ENCODE measurements around the gene MAD1L1.

MAD1L1 gene

DNA sequence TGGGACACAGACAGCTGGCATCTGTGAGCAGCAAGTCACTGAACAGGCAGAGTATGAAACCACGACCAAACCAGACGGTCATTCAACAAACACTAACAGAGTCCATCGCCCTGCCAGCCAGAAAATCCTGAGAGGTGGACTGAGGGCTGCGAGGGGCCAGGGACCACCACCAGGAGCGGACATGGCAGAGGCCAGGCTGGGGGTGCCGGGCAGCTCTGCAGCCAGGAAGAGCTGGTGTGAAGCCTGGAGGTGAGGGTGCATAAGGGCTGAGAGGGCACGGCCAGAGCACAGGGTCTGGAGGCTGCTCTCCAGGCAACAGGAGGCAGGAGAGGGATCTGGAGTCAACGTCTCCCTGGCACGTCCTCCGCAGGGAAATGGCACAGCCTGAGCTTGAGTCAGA, 15.5 kb downstream of the MAD1L1 start:
- FAIRE-seq: no peak

DNA sequence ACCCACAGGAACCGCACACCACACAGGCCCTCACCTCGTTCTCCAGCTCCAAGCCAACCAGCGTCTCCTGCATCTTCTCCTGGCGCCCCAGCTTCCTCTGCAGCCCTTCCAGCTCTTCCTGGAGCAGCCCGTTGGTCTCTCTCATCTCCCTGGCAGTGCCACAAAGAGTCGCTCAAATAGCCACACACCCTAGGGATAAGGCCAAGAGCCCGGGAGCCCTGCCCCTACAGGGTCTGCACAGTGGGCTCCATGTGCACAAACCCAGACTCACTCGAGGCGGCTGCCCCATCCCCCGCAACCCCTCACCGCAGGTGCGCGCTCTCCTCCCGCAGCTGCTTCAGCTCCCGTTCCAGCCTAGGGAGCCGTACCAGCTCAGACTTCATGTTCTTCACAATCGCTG, 16.9 kb downstream of the MAD1L1 start:
- no peak for FAIRE-seq

DNA sequence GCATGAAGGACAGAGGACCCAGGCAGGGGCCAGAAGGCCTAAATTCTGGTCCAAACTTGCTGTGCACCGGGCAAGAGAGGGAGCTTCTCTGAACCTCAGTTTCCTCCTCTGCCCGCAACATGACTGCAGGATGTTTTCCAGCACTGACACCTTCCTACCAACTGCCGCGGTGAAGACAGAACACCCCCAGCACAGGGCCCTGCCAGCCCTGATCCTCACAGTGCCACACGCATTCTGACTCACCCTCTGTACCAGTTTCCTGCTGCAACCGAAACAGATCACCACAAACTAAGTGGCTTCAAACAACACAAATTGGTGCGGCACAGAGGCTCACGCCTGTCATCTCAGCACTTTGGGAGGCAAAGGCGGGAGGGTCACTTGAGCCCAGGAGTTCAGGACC, 18.1 kb downstream of the MAD1L1 start:
- no peak for FAIRE-seq

DNA sequence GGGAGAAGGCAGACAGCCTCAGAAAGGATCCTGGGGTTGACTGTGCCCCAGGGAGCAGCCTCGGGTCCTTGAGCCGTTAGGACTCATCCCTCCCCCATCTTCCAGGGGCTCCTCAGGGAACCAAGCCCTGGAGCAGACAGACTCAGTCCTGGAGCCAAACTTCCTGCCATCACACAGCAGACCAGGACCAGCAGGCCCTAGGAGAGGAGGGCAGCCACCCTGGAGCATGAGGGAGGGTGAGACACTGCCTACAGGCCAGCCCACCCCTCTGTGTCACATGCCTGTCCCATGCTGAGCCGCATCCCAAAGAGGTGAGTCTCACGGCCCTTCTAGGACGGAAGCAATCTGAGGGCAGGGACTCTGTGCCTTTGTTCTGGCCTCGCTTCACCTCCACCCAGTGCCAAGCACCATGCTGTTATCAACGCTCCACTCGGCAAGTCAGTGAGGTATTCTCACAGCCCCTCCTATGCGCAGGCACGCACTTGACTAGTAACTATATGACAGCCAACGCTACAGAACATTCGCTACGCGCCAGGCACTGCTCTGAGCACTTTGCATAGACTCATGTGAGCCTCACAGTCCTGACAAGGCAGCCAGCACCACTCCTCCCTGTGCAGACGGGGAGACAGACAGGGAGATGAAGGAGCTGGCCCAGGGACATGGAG, 19.1 kb downstream of the MAD1L1 start:
- no peak for FAIRE-seq

DNA sequence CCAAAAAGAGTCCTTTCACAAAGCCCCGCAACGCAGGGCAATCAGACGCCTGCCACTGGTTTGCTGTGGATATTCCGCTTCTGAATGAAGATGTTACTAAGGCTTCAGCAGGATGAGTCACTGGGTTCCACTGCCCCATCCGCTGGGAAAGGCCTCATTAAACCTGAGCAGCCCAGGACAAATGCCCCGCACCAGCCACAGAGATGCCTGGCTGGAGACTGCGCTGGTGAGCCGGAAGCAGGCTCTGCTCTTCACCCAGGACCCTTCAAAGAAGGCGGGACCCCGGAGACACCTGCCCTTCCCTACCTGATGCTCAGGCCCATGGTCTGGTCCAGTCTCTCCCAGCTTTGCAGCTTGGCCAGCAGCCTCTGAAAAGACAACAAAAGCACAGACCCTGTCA, 19.8 kb downstream of the MAD1L1 start:
- no peak for FAIRE-seq

DNA sequence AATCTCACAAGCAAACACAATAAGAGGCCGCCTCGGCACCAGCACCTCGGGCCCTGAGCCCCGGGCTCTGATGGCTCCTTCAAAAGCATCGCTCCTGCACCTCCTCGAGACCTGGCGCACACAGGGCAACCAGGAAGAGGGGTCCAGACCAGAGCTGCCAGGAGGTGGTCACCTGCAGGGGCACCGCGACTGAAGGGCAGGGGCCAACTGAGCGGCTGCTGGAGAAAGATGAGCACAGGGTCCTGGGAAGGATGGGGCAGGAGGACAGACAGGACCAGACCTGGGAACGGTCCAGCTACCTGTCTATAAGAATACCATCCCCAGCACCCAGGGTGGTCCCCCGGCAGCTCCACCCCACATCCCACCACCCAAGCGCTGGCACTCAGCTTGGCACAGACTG, 20.8 kb downstream of the MAD1L1 start:
- no peak for FAIRE-seq

DNA sequence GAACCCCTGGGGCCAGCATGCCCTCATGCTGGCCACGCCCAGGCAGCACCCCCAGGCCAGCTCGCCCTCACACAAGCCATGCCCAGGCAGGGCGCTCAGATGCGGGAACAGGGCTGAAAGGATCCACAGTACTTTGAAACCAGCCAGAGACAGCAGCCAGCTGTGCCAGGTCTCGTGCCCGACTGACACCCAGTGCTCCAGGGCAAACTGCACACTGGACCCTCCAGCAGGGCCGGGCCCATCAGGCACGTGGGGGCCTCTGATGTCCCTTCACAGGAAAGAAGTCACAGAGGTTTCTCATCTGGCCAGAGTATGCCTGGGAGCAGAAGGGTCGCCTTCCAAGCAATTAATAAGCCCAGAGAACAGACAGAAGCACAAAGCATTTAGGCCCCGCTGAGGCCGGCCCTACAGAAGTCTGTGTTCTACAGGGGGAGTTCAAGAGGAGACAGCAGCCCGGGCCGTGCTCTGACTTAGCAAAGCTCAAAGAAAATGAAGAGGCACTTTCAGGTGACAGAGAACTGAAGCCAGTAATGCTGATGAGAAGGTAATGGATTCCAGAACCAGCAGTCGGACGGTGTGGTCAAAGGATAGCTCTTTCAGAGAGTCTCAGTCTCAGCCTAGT, 21.4 kb downstream of the MAD1L1 start:
- no peak for FAIRE-seq

DNA sequence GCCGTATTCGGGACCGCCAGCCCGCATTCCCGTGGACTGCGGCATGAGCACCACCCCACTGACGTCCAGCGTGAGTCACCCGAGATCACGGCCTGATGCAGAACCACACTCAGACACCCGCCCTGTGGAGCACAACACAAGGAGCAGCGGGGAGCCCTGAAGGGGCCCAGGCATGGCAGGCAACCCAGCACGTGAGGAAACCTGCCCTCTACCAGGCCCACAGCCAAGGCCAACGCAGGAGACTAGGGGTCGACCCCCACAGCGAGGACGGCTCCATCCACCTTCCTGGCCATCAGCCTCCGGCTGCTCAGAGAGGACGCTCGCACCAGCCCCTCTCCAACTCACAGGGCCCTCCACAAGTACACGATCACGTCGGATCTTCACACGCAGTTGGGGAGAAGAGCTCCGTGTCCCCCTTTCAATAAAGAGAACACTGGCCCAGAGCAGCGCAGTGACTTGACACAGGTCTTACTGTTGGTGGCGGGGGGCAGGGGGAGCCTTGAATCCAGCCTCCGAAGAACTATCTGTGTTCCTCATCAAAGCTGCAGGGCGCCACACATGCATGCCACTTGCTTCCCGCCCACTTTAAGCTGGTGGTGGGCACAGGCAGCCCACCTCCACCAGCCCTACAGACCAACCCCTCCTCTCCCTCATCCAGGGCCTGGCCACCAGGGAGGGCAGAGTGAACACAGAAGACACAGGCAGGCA, 22.0 kb downstream of the MAD1L1 start:
- no peak for FAIRE-seq

DNA sequence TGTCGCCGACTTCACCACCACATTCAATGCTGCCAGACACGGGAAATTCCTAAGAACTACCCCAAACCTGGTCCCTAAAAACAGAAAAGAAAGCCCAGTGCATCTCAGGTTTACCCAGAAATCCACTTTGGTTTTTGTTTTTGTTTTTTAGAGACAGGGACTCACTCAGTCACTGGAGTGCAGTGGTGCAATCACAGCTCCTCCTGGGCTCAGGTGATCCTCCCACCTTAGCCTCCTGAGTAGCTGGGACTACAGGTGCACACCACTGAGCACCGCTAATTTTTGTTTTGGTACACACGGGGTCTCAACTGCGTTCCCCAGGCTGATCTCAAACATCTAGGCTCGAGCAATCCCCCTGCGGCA, 22.8 kb downstream of the MAD1L1 start:
- no peak for FAIRE-seq

DNA sequence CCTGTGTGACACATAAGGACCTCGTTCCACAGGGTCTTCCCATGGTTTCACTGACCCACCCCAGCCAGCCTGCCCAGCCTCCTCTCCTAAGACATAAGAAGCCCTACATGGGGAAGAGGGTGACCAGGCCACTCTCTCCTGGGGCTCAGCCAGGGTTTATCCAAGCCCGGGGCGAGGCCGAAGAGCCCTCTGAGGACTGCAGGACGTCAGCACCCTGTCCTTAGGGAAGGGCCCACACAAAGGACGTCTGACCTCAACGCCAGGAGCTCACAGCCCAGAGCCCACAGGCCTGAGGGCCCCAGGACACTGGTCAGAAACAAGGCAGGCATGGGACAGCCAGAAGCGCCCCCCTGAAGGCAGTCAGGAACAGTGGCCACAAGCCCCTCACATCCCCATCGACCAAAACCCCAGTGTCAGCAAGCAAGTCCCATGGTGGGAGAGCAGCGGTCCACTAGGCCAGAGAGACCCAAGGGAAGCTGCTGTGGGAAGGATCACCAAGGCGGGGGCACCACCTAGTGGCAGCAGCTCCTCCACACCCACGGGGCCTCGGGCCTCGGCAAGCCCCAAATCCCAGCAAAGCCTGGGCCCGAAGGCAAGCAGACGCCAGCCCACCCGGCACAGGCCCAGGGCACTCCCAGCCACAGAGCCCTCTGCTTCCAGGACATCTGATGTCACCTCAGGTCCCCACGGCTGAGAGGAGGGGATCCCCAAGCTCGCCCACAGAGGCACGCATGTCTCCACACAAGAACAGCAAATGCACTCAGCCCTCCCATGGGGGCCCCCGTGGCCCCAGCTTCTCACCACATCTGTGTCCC, 23.4 kb downstream of the MAD1L1 start:
- FAIRE-seq: no peak

DNA sequence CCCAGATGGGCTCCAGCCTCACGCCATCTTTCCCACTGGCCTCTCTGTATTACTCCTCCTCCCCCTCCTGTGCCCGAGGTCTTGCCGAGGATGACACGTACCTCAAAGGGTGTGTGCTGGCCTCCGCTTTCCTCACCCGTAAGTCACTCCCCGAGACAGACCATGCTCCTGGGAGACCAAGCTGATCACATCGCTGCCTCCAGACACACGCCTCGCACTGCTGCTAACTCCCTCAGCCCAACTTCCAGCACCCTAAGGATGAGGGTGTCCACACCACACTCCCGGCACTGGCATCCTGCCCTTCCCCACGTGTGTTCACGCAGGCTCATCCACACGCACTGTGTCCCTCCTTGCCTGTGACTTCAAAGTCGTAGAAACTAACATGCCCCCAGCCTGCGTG, 24.0 kb downstream of the MAD1L1 start:
- no peak for FAIRE-seq

DNA sequence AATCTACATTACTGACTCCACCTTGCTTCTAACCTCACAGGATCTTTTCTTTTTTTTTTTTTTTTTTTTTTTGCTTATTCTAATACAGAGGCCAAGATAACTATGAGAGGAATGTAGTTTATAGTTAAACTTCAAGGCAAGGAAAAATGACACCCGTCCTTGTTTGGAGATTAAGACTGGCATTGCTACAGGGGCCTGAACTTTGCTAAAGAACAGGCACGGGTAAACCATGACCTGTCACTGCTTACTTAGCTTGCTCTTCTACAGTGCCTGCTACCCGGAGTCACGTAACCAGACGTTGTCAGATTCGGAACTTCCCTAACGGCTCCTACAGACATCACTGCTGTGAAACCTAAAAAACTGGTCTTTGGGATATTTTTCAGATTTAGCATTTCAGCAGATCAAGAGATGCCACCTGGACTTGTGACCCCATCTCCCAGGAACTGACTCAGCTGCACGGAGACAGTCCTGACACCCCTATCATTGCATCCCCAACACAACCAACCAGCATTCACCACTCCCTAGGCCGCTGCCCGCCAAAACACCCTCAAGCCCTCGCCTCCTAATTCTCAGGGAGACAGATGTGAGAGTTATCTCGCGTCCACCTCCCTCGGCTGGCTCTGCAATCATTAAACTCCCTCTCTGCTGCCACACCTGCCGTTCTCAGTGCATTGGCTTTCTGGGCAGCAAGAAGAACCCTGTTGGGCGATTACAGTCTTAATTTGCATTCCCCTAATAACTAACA, 27.5 kb downstream of the MAD1L1 start:
- FAIRE-seq: no peak

DNA sequence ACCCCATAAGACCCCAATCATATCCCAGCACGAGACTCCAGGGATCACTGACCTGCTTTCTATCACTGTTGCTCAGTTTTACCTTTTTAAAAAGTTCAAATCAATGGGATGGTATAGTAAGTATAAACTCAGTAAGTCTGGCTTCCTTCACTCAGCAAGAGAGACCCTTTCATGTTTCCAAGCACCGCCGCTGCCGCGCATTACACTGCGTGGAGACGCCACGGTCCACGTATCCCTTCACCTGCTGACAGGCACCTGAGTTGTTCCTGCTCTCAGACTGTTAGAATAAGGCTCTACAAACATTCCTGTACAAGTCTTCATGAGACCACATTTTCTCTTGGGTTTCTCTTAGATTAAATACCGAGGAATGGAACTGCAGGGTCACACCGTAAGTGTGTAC, 28.3 kb downstream of the MAD1L1 start:
- no peak for FAIRE-seq

DNA sequence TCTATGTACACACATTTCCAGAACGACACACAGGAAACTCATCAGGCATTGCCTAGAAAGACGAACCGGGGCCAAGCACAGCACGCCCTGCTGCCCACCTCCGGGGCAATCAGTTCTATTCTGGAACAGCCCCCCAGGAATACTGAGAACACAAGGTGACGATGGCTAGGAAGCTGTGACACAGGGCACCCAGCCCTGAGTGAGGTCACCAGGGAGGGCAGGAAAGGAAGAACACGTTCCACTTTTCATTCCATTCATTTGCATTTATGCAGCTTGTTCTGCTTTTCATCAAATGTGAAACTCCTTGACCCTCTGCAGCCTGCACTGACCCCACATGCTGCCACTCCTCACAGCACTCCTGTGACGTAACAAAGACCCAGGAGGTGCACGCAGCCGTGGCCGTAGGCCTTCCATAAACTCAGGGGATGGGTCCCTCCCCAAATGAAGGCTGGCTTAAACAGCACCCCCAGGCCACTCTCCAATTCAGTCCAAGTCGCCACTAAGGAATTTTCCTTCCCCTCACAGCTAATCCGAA, 28.9 kb downstream of the MAD1L1 start:
- FAIRE-seq: no peak

DNA sequence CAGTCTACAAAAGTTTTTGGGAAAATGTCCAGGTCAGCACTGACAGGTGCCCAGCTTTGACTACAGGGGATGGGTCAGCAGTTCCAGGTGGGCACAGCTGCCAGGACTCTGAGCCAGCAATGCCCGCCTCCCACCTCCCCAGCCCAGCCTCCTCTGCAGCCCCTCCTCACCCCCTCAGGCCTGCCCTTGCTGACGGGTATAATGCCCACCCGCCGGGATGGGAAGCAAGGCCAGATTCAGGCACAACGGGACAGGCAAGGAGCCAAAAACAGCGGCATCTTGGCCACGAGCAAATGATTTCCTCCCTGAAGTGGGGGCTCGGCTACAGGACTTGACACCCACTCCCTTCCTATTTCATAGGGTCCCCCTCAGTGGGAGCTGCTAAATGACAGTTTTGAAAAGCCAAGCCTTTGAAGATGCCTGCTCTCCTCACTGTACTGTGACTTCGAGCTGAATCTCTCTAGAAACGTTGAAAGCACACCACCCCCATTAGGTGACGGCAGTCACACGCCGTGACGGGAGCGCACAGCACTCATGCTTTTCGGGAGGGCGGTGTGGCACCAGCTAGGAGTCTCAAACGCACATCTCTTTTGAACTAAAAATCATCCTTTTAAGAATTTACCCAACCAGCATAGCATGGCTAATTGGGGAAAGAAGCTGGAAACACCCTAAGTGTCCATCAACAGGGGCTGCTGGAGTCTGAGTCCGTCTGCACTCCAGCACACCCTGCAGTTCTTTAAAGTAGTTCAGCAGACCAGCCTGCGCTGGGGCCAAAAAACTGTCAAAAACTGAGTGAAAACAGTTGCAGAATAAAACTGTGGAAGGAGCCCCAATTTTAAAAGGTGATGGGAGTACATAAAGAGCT, 29.6 kb downstream of the MAD1L1 start:
- no peak for FAIRE-seq

DNA sequence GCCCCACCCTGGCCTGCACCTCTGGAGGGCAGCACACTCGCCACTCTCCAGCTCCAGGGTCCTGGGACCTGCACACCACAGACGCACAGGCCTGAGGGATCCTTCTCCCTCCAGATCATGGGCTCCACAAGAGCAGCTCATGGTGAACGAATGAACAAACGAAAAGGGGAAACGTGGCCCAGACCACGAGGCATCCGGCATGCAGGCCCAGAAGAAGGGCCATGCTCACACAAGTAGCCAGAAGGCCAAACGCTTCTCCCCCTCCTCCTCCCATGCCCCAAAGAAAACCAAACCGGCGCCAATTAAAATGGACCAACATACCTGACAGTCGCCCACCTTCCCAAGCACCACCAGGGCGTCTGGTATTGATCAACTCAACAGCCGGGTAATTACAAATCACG, 30.4 kb downstream of the MAD1L1 start:
- FAIRE-seq: no peak

DNA sequence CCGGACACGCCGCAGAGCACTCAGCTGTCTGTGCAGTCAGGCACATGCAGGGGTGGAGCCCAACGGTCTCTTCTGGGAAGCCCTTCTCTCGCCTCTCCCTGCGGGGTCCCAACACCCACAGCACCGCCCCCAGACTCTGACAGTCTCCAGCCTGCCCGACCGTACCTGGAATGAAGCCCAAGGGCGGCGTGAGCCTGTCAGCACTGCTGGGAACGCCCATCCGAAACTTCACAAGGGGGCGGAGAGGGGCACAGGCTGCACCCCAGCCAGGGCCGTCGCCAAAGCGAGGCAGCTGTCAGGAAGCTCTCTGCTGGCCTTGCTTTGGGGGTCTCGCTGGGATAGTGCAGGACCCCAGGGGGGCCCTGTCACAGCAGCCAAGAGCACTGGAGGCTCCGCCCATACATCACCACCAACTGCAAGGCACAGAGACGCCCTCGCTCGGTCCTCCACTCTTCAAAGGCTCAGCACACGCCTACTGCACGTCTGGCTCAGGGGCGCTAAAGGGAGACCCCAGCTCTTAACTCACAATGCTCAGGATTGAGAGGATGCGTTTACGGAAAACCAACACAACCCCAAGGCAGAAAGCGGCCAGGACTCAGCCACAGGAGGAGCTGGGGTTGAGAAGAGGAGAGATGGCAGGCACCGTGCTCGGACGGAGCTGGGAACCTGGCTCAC, 30.9 kb downstream of the MAD1L1 start:
- FAIRE-seq: no peak

DNA sequence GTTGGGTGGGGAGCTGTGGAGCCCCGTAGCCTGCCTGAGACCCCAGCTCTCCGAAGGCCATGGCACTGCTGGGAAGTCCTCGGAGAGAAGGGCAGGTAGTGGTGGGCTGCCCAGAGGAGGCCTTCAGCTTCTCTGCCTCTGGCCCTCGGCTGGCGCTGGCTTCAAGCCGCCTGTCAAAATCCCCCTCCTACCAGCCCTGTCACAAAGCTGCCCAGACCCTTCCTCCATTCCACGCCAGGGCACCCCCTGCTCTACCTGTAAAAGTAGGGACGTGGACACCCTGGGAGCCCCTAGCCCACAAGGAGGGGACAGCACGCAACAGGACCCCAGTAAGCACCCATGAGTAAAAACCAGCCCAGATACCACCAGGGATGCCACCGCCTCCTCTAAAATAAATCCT, 31.6 kb downstream of the MAD1L1 start:
- FAIRE-seq: no peak

DNA sequence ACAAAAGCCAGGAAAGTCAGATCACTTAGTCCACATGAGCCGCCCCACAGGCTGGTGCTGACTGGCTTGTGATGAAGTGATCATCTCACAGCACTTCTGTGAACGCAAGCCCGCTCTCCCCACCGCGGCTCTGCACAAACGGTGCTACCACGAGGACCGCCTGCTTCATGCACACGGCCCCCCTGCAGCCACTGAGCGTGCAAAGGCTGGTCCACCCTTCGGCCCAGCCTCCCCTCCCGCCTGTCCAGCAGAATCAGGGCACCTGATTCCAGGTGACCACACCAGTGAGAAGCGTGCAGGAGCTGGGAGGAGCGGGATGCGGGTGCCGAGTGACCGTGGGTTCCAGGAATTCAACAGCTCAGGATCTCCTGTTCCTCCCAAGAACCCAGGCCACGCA, 32.2 kb downstream of the MAD1L1 start:
- FAIRE-seq: no peak

DNA sequence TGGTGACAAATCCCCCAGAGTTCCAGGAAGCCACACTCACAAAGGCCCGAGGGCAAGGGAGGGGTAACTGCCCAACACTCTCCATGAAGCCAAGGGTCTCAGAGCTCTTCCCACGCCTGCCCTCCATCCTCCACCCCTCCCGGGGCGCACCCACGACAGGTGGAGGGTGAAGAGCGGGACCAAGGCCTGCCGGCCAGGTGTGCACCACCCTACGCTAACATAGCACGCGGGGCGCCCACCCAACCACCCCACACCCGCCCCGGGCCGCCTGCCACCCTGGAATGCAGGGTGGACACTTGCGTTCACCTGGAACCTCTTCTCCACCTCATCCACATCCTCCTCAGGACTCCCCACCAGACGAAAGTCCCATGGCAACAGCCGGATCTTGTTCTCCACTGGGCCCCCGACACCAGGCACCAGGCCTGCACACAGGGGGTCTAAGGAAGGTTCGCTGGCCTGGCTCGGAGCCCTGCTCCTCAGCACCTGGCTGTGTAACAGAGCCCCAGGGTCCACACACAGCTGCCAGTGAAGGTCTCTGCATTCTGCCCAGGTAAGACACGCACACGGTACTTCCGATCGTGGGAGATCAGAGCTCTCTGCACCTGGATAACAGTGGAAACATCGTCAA, 32.7 kb downstream of the MAD1L1 start:
- FAIRE-seq: no peak

Measured in endometrium (tissue), 2 donors.